Measurements from ENCODE around the gene LTBP3.

Gene LTBP3

DNA sequence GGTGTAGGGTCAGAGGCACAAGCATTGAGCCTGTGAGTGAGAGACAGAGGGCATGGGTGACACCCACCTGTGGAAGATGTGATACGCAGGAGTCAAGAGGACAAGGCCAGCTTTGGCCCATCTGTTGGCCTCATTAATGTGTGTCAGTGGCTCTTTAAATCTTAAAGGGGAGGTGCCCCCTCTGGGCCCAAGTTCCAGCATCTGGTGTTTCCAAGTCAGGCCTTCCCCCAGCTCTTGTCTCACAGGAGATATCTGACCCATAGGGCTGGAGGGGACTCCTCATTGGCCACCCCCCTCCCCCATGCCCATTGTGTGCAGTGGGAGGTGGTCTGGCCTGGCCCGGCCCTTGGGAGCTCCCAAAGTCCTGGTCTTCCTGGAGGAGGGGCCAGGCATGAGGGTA is 28.5 kb upstream of the LTBP3 start:
- H3K27ac ChIP-seq (ENCODE audit: low read depth, low read length), result no peak overlapping the region
- no peak overlapping the region for H3K9ac ChIP-seq (ENCODE audit: low read length)

GRCh38 chr11:65586247-65586630 is 28.1 kb upstream of the LTBP3 start:
- Histone ChIP-seq H3K36me3 (ENCODE audit: low read length) (no peaks in the 10 kb centered on the region), H4K20me1 (ENCODE audit: low read depth, low read length) (no peaks in the 10 kb centered on the region), H3K4me2 (ENCODE audit: low read depth, low read length, poor library complexity, severe bottlenecking) (no peak overlapping the region), H3K27me3 (ENCODE audit: low read length) (no peaks in the 10 kb centered on the region), H3K9me3 (ENCODE audit: insufficient read depth, low read length) (no peaks in the 10 kb centered on the region), H3K4me3 (ENCODE audit: insufficient read depth, low read length, poor library complexity, severe bottlenecking) (no peak overlapping the region), H2AFZ (ENCODE audit: low read depth, low read length, severe bottlenecking) (no peak overlapping the region), H3K9me2 (replicated peaks; ENCODE audit: insufficient read depth, low read length) (no peaks in the 10 kb centered on the region), H3K27ac (ENCODE audit: low read depth, low read length) (no peak overlapping the region), H3K79me2 (ENCODE audit: insufficient read depth, low read length) (no peaks in the 10 kb centered on the region), H3F3A (ENCODE audit: insufficient read depth) (no peaks in the 10 kb centered on the region), H3K9ac (ENCODE audit: low read length) (no peak overlapping the region)
- TF ChIP-seq EZH2phosphoT487 (conservative IDR thresholded peaks at IDR 0.05; ENCODE audit: low read length) (no peak), CTCF (IDR thresholded peaks at IDR 0.05; ENCODE audit: insufficient read depth, low read length, poor library complexity, severe bottlenecking) (no peak)

More for the DNA sequence above, 28.5 kb upstream of the LTBP3 start:
- TF ChIP-seq CTCF (IDR thresholded peaks at IDR 0.05; ENCODE audit: insufficient read depth, low read length, poor library complexity, severe bottlenecking) (no peak), EZH2phosphoT487 (conservative IDR thresholded peaks at IDR 0.05; ENCODE audit: low read length) (no peak)
- H3K79me2 ChIP-seq (ENCODE audit: insufficient read depth, low read length), result no peaks in the 10 kb centered on the region
- no peaks in the 10 kb centered on the region for H3K9me3 ChIP-seq (ENCODE audit: insufficient read depth, low read length)
- no peaks in the 10 kb centered on the region for H3F3A ChIP-seq (ENCODE audit: insufficient read depth)
- no peaks in the 10 kb centered on the region for H4K20me1 ChIP-seq (ENCODE audit: low read depth, low read length)
- no peak overlapping the region for H3K4me3 ChIP-seq (ENCODE audit: insufficient read depth, low read length, poor library complexity, severe bottlenecking)
- no peak overlapping the region for H3K4me2 ChIP-seq (ENCODE audit: low read depth, low read length, poor library complexity, severe bottlenecking)
- H3K27me3 ChIP-seq (ENCODE audit: low read length), result no peaks in the 10 kb centered on the region
- H3K9me2 ChIP-seq (replicated peaks; ENCODE audit: insufficient read depth, low read length), result no peaks in the 10 kb centered on the region
- no peaks in the 10 kb centered on the region for H3K36me3 ChIP-seq (ENCODE audit: low read length)
- H2AFZ ChIP-seq (ENCODE audit: low read depth, low read length, severe bottlenecking), result no peak overlapping the region

DNA sequence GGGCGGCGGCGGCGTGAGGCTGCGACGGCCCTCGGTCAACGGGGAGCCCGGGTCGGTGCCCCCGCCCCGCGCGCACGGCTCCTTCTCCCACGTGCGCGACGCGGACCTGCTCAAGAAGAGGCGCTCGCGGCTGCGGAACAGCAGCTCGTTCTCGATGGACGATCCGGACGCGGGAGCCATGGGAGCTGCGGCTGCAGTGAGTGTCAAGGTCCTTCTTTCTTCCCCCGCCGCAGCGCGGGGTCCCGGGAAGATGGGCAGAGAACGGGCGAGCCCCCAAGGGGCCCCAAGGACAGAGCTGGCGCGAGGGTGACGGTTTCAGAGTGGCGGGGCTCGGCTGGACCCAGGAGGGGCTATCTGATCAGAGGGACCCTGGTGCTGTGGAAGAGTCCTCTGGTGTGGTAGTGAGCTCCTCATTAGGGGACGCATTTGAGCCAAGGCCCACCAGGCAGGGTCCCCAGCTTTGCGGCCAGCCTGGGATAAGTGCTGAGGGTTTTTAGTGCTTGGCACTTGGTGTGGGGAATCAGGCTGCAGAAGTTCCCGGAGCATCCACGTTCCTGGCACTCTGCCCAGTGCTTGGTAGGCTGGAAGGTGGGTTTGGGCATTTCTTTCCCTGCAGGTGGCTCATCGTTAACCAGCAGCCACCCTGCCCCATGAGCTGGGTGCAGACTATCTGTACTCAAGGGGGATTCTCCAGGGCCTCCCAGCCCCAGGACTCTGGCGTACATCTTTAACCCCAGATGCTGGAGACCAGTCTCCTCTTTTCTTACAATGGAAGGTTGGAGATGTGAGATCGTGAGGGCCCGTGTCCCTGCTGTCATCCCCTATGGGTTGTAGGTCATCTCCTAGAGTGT is 27.5 kb upstream of the LTBP3 start:
- H3K9me2 ChIP-seq (replicated peaks; ENCODE audit: insufficient read depth, low read length), result no peaks in the 10 kb centered on the region
- no peak overlapping the region for H2AFZ ChIP-seq (ENCODE audit: low read depth, low read length, severe bottlenecking)
- no peaks in the 10 kb centered on the region for H3K9me3 ChIP-seq (ENCODE audit: insufficient read depth, low read length)
- no peak overlapping the region for H3K27ac ChIP-seq (ENCODE audit: low read depth, low read length)
- no peaks in the 10 kb centered on the region for H3K36me3 ChIP-seq (ENCODE audit: low read length)
- H3K79me2 ChIP-seq (ENCODE audit: insufficient read depth, low read length), result no peaks in the 10 kb centered on the region
- TF ChIP-seq EZH2phosphoT487 (conservative IDR thresholded peaks at IDR 0.05; ENCODE audit: low read length), result no peak
- TF ChIP-seq CTCF (IDR thresholded peaks at IDR 0.05; ENCODE audit: insufficient read depth, low read length, poor library complexity, severe bottlenecking), result no peak
- H3K27me3 ChIP-seq (ENCODE audit: low read length), result no peaks in the 10 kb centered on the region
- no peak overlapping the region for H3K4me3 ChIP-seq (ENCODE audit: insufficient read depth, low read length, poor library complexity, severe bottlenecking)
- H4K20me1 ChIP-seq (ENCODE audit: low read depth, low read length), result no peaks in the 10 kb centered on the region
- no peaks in the 10 kb centered on the region for H3F3A ChIP-seq (ENCODE audit: insufficient read depth)
- H3K4me2 ChIP-seq (ENCODE audit: low read depth, low read length, poor library complexity, severe bottlenecking), result no peak overlapping the region
- H3K9ac ChIP-seq (ENCODE audit: low read length), result no peak overlapping the region
